MM.1S (cell line): ENCODE results near the gene TOE1.

Experiments
- DNase-seq: peaks from one replicate; pipeline ENCODE4 v3.0.0-alpha.2; 2015
- H2AFZ ChIP-seq: fragments of 300-600 bp; sonication (generic); 2 replicates; pipeline ENCODE4 v1.6.0; 2016; ENCODE audit warnings: antibody characterized with exemption, low read length
- H3F3A ChIP-seq: fragments of 300-600 bp; sonication (generic); 2 replicates; pipeline ENCODE4 v1.6.1; 2016; ENCODE audit warnings: mild to moderate bottlenecking, antibody characterized with exemption, low read length, moderate library complexity, mixed read lengths; ENCODE audit not compliant: insufficient read depth
- H3K27ac ChIP-seq: fragments of 300-600 bp; sonication (generic); 2 replicates; pipeline ENCODE4 v1.5.1; 2016; ENCODE audit warnings: mild to moderate bottlenecking, low read length
- H3K27me3 ChIP-seq: fragments of 300-600 bp; sonication (generic); replicated peaks from 2 replicates; pipeline ENCODE4 v1.6.0; 2016; ENCODE audit warnings: low read length; ENCODE audit not compliant: insufficient read depth
- H3K36me3 ChIP-seq: fragments of 300-600 bp; sonication (generic); replicated peaks from 2 replicates; pipeline ENCODE4 v1.6.1; 2016; ENCODE audit warnings: mild to moderate bottlenecking, low read length, mixed read lengths; ENCODE audit not compliant: insufficient read depth
- H3K4me1 ChIP-seq: fragments of 300-600 bp; sonication (generic); 2 replicates; pipeline ENCODE4 v1.6.1; 2016; ENCODE audit warnings: low read length, mixed read lengths
- H3K4me2 ChIP-seq: fragments of 300-600 bp; sonication (generic); 2 replicates; pipeline ENCODE4 v1.6.0; 2016; ENCODE audit warnings: low read depth, low read length
- H3K4me3 ChIP-seq: fragments of 300-600 bp; sonication (generic); 2 replicates; pipeline ENCODE4 v1.5.1; 2016; ENCODE audit warnings: low read length, mixed read lengths
- H3K79me2 ChIP-seq: fragments of 300-600 bp; sonication (generic); 2 replicates; pipeline ENCODE4 v1.6.1; 2016; ENCODE audit warnings: mixed run types, low read length, mixed read lengths
- H3K9ac ChIP-seq: fragments of 300-600 bp; sonication (generic); 2 replicates; pipeline ENCODE4 v1.6.1; 2016; ENCODE audit warnings: low read length, mixed read lengths
- H3K9me2 ChIP-seq: fragments of 300-600 bp; sonication (generic); replicated peaks from 2 replicates; pipeline ENCODE4 v1.6.1; 2016; ENCODE audit warnings: mild to moderate bottlenecking, low read length, mixed read lengths; ENCODE audit not compliant: insufficient read depth
- H3K9me3 ChIP-seq: fragments of 300-600 bp; sonication (generic); replicated peaks from 2 replicates; pipeline ENCODE4 v1.6.1; 2016; ENCODE audit warnings: mild to moderate bottlenecking, low read length, mixed read lengths; ENCODE audit not compliant: insufficient read depth
- H4K20me1 ChIP-seq: fragments of 300-600 bp; sonication (generic); 2 replicates; pipeline ENCODE4 v1.6.1; 2016; ENCODE audit warnings: mild to moderate bottlenecking, low read length, moderate library complexity, mixed read lengths; ENCODE audit not compliant: insufficient read depth
- CTCF ChIP-seq: fragments of 300-600 bp; sonication (generic); IDR thresholded peaks from 2 replicates; pipeline ENCODE4 v1.5.1; 2016; ENCODE audit warnings: antibody characterized with exemption, low read length, mixed read lengths
- EZH2 ChIP-seq: fragments of 300-600 bp; sonication (generic); optimal IDR thresholded peaks from 2 replicates; pipeline ENCODE3; 2017; ENCODE audit warnings: low read depth, mild to moderate bottlenecking, antibody characterized with exemption, low read length, mixed read lengths
- EZH2phosphoT487 ChIP-seq: fragments of 300-600 bp; sonication (generic); IDR thresholded peaks from 2 replicates; pipeline ENCODE4 v1.6.1; 2018; ENCODE audit warnings: antibody characterized with exemption, low read length

The TOE1 gene

GRCh38 chr1:45297666-45298356 lies 42.2 kb upstream of the TOE1 start:
- H3K9me2 ChIP-seq: no peaks in the 10 kb centered on the region
- no peak overlapping the region for H3K4me2 ChIP-seq

GRCh38 chr1:45299296-45299695 lies 40.7 kb upstream of the TOE1 start:
- Histone ChIP-seq H3K4me2 (no peak overlapping the region), H4K20me1 (no peaks in the 10 kb centered on the region), H3K9me3 (no peaks in the 10 kb centered on the region), H3K4me3 (no peak overlapping the region), H3K9ac (no peak overlapping the region), H3F3A (no peaks in the 10 kb centered on the region), H3K4me1 (peaks cover under 1% of the 10 kb centered on the region; the same call in 1 of the 2 replicates), H3K27me3 (no peaks in the 10 kb centered on the region), H3K36me3 (no peaks in the 10 kb centered on the region), H3K79me2 (no peaks in the 10 kb centered on the region), H2AFZ (no peak overlapping the region), H3K27ac (no peak overlapping the region), H3K9me2 (no peaks in the 10 kb centered on the region)
- TF ChIP-seq EZH2 (no peak), EZH2phosphoT487 (no peak), CTCF (no peak)
- DNase-seq: no peak

More at GRCh38 chr1:45297666-45298356, 42.2 kb upstream of the TOE1 start:
- TF ChIP-seq CTCF: no peak
- no peaks in the 10 kb centered on the region for H3K36me3 ChIP-seq
- H4K20me1 ChIP-seq: no peaks in the 10 kb centered on the region
- DNase-seq: no peak
- H3K27ac ChIP-seq: no peak overlapping the region
- no peak overlapping the region for H3K9ac ChIP-seq
- H3K27me3 ChIP-seq: no peaks in the 10 kb centered on the region
- no peak overlapping the region for H2AFZ ChIP-seq
- no peaks in the 10 kb centered on the region for H3K9me3 ChIP-seq
- H3K4me1 ChIP-seq: no peaks in the 10 kb centered on the region; the same call in 1 of the 2 replicates
- H3F3A ChIP-seq: no peaks in the 10 kb centered on the region
- no peaks in the 10 kb centered on the region for H3K79me2 ChIP-seq
- no peak overlapping the region for H3K4me3 ChIP-seq

- Histone ChIP-seq H3K36me3 (no peaks in the 10 kb centered on the region), H2AFZ (no peak overlapping the region), H3K27ac (no peak overlapping the region), H3K79me2 (no peaks in the 10 kb centered on the region), H3K9me3 (no peaks in the 10 kb centered on the region), H3F3A (no peaks in the 10 kb centered on the region), H3K4me2 (no peak overlapping the region), H3K4me1 (peaks cover 5% of the 10 kb centered on the region; the same call in 1 of the 2 replicates), H3K9ac (no peak overlapping the region), H3K27me3 (no peaks in the 10 kb centered on the region), H3K4me3 (no peak overlapping the region), H3K9me2 (no peaks in the 10 kb centered on the region), H4K20me1 (no peaks in the 10 kb centered on the region)
- peak; percentile 69 for DNase-seq
- TF ChIP-seq EZH2: no peak
- TF ChIP-seq CTCF: peak; percentile 73
Observed at GRCh38 chr1:45299981-45300668, 39.8 kb upstream of the TOE1 start.
